ENCODE measurements around the gene CDS2. TPM values are rescaled to one million over a fixed set of nuclear protein-coding genes. Genes with fewer than 3 reads are reported as not detected.

Gene CDS2
- total RNA-seq, 1 experiment from 2014 or later = 49.1 TPM

- DNase-seq (ENCODE audit: low spot score) (no peak), ATAC-seq (no peak)
- H3K27ac Mint-ChIP-seq = no peak overlapping the region
- H3K27me3 Mint-ChIP-seq (ENCODE audit: low read depth) = no peaks in the 10 kb centered on the region
- H3K36me3 Mint-ChIP-seq = no peaks in the 10 kb centered on the region
- ChIA-PET POLR2A (no interaction called here), CTCF (interaction anchor here (1.3 to 3.0 kb wide), 2 partner anchors 21 to 46 kb away, joined by 4 to 13 read pairs; partner anchors contain the start of gene CDS2)
- H3K4me1 Mint-ChIP-seq = peaks cover 11% of the 10 kb centered on the region
- H3K4me3 Mint-ChIP-seq = no peak overlapping the region
- H3K9me3 Mint-ChIP-seq = no peaks in the 10 kb centered on the region
- TF ChIP-seq ZNF512 (CRISPR knock-in tag; IDR thresholded peaks at IDR 0.05; ENCODE audit: borderline replicate concordance) (no peak), ZNF281 (CRISPR knock-in tag; IDR thresholded peaks at IDR 0.05) (no peak), FOXK1 (CRISPR knock-in tag; IDR thresholded peaks at IDR 0.05) (no peak), ELF4 (CRISPR knock-in tag; IDR thresholded peaks at IDR 0.05; ENCODE audit: low read depth) (no peak), NFYB (CRISPR knock-in tag; conservative IDR thresholded peaks at IDR 0.05; ENCODE audit: low read depth) (no peak)
- TF ChIP-seq, protein P1, sequence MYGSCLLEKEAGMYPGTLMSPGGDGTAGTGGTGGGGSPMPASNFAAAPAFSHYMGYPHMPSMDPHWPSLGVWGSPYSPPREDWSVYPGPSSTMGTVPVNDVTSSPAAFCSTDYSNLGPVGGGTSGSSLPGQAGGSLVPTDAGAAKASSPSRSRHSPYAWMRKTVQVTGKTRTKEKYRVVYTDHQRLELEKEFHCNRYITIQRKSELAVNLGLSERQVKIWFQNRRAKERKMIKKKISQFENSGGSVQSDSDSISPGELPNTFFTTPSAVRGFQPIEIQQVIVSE (CRISPR knock-in tag; IDR thresholded peaks at IDR 0.05; ENCODE audit: borderline replicate concordance) = no peak
- TF ChIP-seq, protein P2, sequence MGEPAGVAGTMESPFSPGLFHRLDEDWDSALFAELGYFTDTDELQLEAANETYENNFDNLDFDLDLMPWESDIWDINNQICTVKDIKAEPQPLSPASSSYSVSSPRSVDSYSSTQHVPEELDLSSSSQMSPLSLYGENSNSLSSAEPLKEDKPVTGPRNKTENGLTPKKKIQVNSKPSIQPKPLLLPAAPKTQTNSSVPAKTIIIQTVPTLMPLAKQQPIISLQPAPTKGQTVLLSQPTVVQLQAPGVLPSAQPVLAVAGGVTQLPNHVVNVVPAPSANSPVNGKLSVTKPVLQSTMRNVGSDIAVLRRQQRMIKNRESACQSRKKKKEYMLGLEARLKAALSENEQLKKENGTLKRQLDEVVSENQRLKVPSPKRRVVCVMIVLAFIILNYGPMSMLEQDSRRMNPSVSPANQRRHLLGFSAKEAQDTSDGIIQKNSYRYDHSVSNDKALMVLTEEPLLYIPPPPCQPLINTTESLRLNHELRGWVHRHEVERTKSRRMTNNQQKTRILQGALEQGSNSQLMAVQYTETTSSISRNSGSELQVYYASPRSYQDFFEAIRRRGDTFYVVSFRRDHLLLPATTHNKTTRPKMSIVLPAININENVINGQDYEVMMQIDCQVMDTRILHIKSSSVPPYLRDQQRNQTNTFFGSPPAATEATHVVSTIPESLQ (CRISPR knock-in tag; IDR thresholded peaks at IDR 0.05) = no peak
- TF ChIP-seq, protein P3, sequence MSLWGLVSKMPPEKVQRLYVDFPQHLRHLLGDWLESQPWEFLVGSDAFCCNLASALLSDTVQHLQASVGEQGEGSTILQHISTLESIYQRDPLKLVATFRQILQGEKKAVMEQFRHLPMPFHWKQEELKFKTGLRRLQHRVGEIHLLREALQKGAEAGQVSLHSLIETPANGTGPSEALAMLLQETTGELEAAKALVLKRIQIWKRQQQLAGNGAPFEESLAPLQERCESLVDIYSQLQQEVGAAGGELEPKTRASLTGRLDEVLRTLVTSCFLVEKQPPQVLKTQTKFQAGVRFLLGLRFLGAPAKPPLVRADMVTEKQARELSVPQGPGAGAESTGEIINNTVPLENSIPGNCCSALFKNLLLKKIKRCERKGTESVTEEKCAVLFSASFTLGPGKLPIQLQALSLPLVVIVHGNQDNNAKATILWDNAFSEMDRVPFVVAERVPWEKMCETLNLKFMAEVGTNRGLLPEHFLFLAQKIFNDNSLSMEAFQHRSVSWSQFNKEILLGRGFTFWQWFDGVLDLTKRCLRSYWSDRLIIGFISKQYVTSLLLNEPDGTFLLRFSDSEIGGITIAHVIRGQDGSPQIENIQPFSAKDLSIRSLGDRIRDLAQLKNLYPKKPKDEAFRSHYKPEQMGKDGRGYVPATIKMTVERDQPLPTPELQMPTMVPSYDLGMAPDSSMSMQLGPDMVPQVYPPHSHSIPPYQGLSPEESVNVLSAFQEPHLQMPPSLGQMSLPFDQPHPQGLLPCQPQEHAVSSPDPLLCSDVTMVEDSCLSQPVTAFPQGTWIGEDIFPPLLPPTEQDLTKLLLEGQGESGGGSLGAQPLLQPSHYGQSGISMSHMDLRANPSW (CRISPR knock-in tag; conservative IDR thresholded peaks at IDR 0.05; ENCODE audit: low read depth) = no peak
Observed at GRCh38 chr20:5146871-5147592, 20.2 kb downstream of the CDS2 start.

GRCh38 chr20:5148581-5148980 lies 21.8 kb downstream of the CDS2 start:
- ATAC-seq (no peak), DNase-seq (ENCODE audit: low spot score) (no peak)
- TF ChIP-seq, protein P4, sequence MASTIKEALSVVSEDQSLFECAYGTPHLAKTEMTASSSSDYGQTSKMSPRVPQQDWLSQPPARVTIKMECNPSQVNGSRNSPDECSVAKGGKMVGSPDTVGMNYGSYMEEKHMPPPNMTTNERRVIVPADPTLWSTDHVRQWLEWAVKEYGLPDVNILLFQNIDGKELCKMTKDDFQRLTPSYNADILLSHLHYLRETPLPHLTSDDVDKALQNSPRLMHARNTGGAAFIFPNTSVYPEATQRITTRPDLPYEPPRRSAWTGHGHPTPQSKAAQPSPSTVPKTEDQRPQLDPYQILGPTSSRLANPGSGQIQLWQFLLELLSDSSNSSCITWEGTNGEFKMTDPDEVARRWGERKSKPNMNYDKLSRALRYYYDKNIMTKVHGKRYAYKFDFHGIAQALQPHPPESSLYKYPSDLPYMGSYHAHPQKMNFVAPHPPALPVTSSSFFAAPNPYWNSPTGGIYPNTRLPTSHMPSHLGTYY (CRISPR knock-in tag; IDR thresholded peaks at IDR 0.05) = no peak
- no peak for TF ChIP-seq TEAD1 (CRISPR knock-in tag; IDR thresholded peaks at IDR 0.05)
- TF ChIP-seq, protein P1 (CRISPR knock-in tag; IDR thresholded peaks at IDR 0.05; ENCODE audit: borderline replicate concordance) = no peak
- no peak for TF ChIP-seq NFYB (CRISPR knock-in tag; conservative IDR thresholded peaks at IDR 0.05; ENCODE audit: low read depth)
- TF ChIP-seq HMGA2 (CRISPR knock-in tag; IDR thresholded peaks at IDR 0.05) = no peak
- no peak for TF ChIP-seq GTF2I (CRISPR knock-in tag; conservative IDR thresholded peaks at IDR 0.05)
- no peak for TF ChIP-seq ETV6 (CRISPR knock-in tag; IDR thresholded peaks at IDR 0.05)
- no peak for TF ChIP-seq MXD4 (CRISPR knock-in tag; IDR thresholded peaks at IDR 0.05; ENCODE audit: borderline replicate concordance)
- TF ChIP-seq ZMAT4 (CRISPR knock-in tag; IDR thresholded peaks at IDR 0.05) = no peak
- no peak for TF ChIP-seq SOX15 (CRISPR knock-in tag; IDR thresholded peaks at IDR 0.05)
- TF ChIP-seq, protein P2 (CRISPR knock-in tag; IDR thresholded peaks at IDR 0.05) = no peak
- H3K27ac Mint-ChIP-seq = no peak overlapping the region; the same call in 1 of the 2 replicates
- no peaks in the 10 kb centered on the region for H3K27me3 Mint-ChIP-seq (ENCODE audit: low read depth)
- no peaks in the 10 kb centered on the region for H3K9me3 Mint-ChIP-seq
- peaks cover 11% of the 10 kb centered on the region for H3K4me1 Mint-ChIP-seq
- H3K4me3 Mint-ChIP-seq = no peak overlapping the region
- ChIA-PET POLR2A (no interaction called here), CTCF (interaction anchor here (3.0 kb wide), 1 partner anchor 22 kb away, joined by 13 read pairs; the partner anchor contains the start of gene CDS2)
- no peaks in the 10 kb centered on the region for H3K36me3 Mint-ChIP-seq
